Gastroesophageal sphincter (tissue), 3 donors: Measurements from ENCODE around the gene OR6Q1.

Source experiments
- POLR2A ChIP-seq, 2 donors: fragments of 450-650 bp; IDR thresholded peaks; one replicate each; pipeline ENCODE4 v1.6.1; 2017; ENCODE audit warnings: antibody characterized with exemption in 2 of 2, mild to moderate bottlenecking in 2 of 2, moderate library complexity in 1 of 2
- TF ChIP-seq, protein P1 (sequence below), 4 experiments: fragments of 200-600 bp in 2 of 4; fragments of 450-650 bp in 2 of 4; sonication (generic) in 1 of 4; IDR thresholded peaks; one replicate each; pipeline ENCODE4 v1.5.1; 2017 to 2019; ENCODE audit warnings: antibody characterized with exemption in 4 of 4, mild to moderate bottlenecking in 2 of 4, moderate library complexity in 2 of 4

DNA sequence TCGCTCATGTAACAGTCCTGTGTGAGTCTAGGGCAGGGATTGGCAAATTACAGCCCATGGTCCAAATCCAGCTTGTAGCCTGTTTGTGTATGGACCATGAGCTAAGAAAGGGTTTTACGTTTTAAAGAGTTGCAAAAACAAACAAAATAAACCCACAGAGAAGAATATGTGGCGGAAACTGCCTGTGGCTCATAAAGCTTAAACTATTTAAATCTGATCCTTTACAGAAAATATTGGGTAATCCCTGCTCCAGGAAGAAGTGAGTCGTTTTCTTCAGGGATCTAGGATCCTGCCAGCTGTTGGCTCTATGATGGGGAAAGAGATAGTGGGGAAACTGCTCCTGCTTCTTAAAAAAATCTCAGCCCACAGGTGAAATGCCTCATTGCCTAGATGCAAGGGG, 3.4 kb upstream of the OR6Q1 start:
- no peak for TF ChIP-seq POLR2A (IDR thresholded peaks at IDR 0.05)
- TF ChIP-seq, protein P1, sequence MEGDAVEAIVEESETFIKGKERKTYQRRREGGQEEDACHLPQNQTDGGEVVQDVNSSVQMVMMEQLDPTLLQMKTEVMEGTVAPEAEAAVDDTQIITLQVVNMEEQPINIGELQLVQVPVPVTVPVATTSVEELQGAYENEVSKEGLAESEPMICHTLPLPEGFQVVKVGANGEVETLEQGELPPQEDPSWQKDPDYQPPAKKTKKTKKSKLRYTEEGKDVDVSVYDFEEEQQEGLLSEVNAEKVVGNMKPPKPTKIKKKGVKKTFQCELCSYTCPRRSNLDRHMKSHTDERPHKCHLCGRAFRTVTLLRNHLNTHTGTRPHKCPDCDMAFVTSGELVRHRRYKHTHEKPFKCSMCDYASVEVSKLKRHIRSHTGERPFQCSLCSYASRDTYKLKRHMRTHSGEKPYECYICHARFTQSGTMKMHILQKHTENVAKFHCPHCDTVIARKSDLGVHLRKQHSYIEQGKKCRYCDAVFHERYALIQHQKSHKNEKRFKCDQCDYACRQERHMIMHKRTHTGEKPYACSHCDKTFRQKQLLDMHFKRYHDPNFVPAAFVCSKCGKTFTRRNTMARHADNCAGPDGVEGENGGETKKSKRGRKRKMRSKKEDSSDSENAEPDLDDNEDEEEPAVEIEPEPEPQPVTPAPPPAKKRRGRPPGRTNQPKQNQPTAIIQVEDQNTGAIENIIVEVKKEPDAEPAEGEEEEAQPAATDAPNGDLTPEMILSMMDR (IDR thresholded peaks at IDR 0.05) = no peak
